Parathyroid adenoma (tissue), 2 donors: ENCODE measurements around the gene SLC24A3.

Experiments
- H2AFZ ChIP-seq: fragments of 300-600 bp; sonication (generic); one replicate; pipeline ENCODE4 v1.7.0; 2017; ENCODE audit warnings: antibody characterized with exemption, mild to moderate bottlenecking
- H3K27ac ChIP-seq: fragments of 300-600 bp; sonication (generic); one replicate; pipeline ENCODE4 v1.7.0; 2017
- H3K27me3 ChIP-seq: fragments of 300-600 bp; sonication (generic); one replicate; pipeline ENCODE4 v1.7.0; 2017; ENCODE audit warnings: low read length; ENCODE audit not compliant: control insufficient read depth, insufficient read depth
- H3K36me3 ChIP-seq: fragments of 300-600 bp; sonication (generic); one replicate; pipeline ENCODE4 v1.7.0; 2017; ENCODE audit warnings: low read length; ENCODE audit not compliant: control insufficient read depth, insufficient read depth
- H3K4me1 ChIP-seq: fragments of 300-600 bp; sonication (generic); one replicate; pipeline ENCODE4 v1.7.0; 2017; ENCODE audit warnings: control low read depth
- H3K4me2 ChIP-seq: fragments of 300-600 bp; sonication (generic); one replicate; pipeline ENCODE4 v1.7.0; 2017; ENCODE audit warnings: low read length
- H3K4me3 ChIP-seq: fragments of 300-600 bp; sonication (generic); one replicate; pipeline ENCODE4 v1.7.0; 2017; ENCODE audit warnings: low read depth, low read length
- H3K79me2 ChIP-seq: fragments of 300-600 bp; sonication (generic); one replicate; pipeline ENCODE4 v1.7.0; 2017; ENCODE audit warnings: control low read depth
- H3K9ac ChIP-seq: fragments of 300-600 bp; sonication (generic); one replicate; pipeline ENCODE4 v1.7.0; 2017; ENCODE audit warnings: mild to moderate bottlenecking
- H3K9me3 ChIP-seq: fragments of 300-600 bp; sonication (generic); one replicate; pipeline ENCODE4 v1.7.0; 2017; ENCODE audit warnings: low read length; ENCODE audit not compliant: control insufficient read depth
- CTCF ChIP-seq: fragments of 300-600 bp; sonication (generic); IDR thresholded peaks from one replicate; pipeline ENCODE4 v1.7.0; 2017; ENCODE audit warnings: antibody characterized with exemption, mild to moderate bottlenecking
- donor health status: primary hyperparathyroidism.

The SLC24A3 gene

GRCh38 chr20:19609642-19610223, 397.3 kb downstream of the SLC24A3 start:
- no peak overlapping the region for H3K9ac ChIP-seq
- H2AFZ ChIP-seq, result no peak overlapping the region
- H3K27me3 ChIP-seq, result no peaks in the 10 kb centered on the region
- no peaks in the 10 kb centered on the region for H3K9me3 ChIP-seq
- no peak overlapping the region for H3K4me2 ChIP-seq
- no peaks in the 10 kb centered on the region for H3K36me3 ChIP-seq
- H3K4me1 ChIP-seq, result no peaks in the 10 kb centered on the region
- no peak overlapping the region for H3K4me3 ChIP-seq
- no peak for TF ChIP-seq CTCF
- H3K79me2 ChIP-seq, result no peaks in the 10 kb centered on the region
- no peak overlapping the region for H3K27ac ChIP-seq

GRCh38 chr20:19615629-19616028, 403.2 kb downstream of the SLC24A3 start:
- Histone ChIP-seq H3K4me1 (no peaks in the 10 kb centered on the region), H3K27ac (no peak overlapping the region), H2AFZ (no peak overlapping the region), H3K27me3 (no peaks in the 10 kb centered on the region), H3K4me2 (no peak overlapping the region), H3K9ac (no peak overlapping the region), H3K36me3 (no peaks in the 10 kb centered on the region), H3K9me3 (no peaks in the 10 kb centered on the region), H3K79me2 (no peaks in the 10 kb centered on the region), H3K4me3 (no peak overlapping the region)
- TF ChIP-seq CTCF, result no peak

- Histone ChIP-seq H3K27me3 (no peaks in the 10 kb centered on the region), H3K9me3 (no peaks in the 10 kb centered on the region), H3K9ac (no peak overlapping the region), H3K4me2 (no peak overlapping the region), H3K36me3 (no peaks in the 10 kb centered on the region), H3K79me2 (no peaks in the 10 kb centered on the region), H3K27ac (no peak overlapping the region), H2AFZ (no peak overlapping the region), H3K4me1 (no peaks in the 10 kb centered on the region), H3K4me3 (no peak overlapping the region)
- no peak for TF ChIP-seq CTCF
Measured at GRCh38 chr20:19616081-19616480, 403.6 kb downstream of the SLC24A3 start.

- no peaks in the 10 kb centered on the region for H3K79me2 ChIP-seq
- no peak overlapping the region for H2AFZ ChIP-seq
- H3K4me2 ChIP-seq, result no peak overlapping the region
Measured at GRCh38 chr20:19616620-19617019, 404.2 kb downstream of the SLC24A3 start.

More at GRCh38 chr20:19616620-19617019, 404.2 kb downstream of the SLC24A3 start:
- Histone ChIP-seq H3K27me3 (no peaks in the 10 kb centered on the region), H3K9me3 (no peaks in the 10 kb centered on the region), H3K36me3 (no peaks in the 10 kb centered on the region), H3K27ac (no peak overlapping the region), H3K4me1 (no peaks in the 10 kb centered on the region), H3K4me3 (no peak overlapping the region), H3K9ac (no peak overlapping the region)
- TF ChIP-seq CTCF, result no peak
